ENCODE results near the gene GALC. TPM values are rescaled to one million over a fixed set of nuclear protein-coding genes. Genes with fewer than 3 reads are reported as not detected.

GALC gene
- total RNA-seq, 1 experiment from 2014 or later: 1.0 TPM

DNA sequence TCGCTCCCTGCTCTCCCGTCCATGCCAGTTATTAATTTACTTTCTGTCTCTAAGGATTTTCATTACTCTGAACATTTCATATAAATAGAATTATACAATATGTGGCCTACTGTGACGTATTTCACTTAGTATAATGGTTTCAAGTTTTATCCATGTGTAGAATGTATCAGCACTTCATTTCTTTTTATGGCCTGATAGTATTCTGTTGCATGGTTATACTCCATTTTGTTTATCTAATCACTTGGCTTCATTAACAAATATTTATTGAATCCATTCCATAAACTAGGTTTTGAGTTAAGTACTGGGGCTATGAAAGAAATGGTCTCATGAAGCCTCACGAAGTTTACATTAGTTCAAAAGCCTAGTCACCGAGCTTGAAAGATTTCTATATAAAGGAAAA lies 19.5 kb upstream of the GALC start:
- intact Hi-C loops (cut with micrococcal nuclease): loop anchor here (5.0 to 10.0 kb wide), 2 partner anchors 370 to 542 kb away; partner anchors contain the start of gene PTPN21
- no peaks in the 10 kb centered on the region for H3K4me1 Mint-ChIP-seq (ENCODE audit: insufficient read depth, unreplicated experiment)
- CTCF ChIA-PET: interaction anchor here (0.6 to 5.0 kb wide), 13 partner anchors 12 to 1058 kb away, joined by 3 to 51 read pairs (median 3); no protein-coding TSS in a partner anchor
- no peaks in the 10 kb centered on the region for H3K36me3 Mint-ChIP-seq (ENCODE audit: insufficient read depth, unreplicated experiment)
- TF ChIP-seq, protein P1, sequence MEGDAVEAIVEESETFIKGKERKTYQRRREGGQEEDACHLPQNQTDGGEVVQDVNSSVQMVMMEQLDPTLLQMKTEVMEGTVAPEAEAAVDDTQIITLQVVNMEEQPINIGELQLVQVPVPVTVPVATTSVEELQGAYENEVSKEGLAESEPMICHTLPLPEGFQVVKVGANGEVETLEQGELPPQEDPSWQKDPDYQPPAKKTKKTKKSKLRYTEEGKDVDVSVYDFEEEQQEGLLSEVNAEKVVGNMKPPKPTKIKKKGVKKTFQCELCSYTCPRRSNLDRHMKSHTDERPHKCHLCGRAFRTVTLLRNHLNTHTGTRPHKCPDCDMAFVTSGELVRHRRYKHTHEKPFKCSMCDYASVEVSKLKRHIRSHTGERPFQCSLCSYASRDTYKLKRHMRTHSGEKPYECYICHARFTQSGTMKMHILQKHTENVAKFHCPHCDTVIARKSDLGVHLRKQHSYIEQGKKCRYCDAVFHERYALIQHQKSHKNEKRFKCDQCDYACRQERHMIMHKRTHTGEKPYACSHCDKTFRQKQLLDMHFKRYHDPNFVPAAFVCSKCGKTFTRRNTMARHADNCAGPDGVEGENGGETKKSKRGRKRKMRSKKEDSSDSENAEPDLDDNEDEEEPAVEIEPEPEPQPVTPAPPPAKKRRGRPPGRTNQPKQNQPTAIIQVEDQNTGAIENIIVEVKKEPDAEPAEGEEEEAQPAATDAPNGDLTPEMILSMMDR (IDR thresholded peaks at IDR 0.05; ENCODE audit: unreplicated experiment): no peak
- no peak overlapping the region for H3K27ac Mint-ChIP-seq (ENCODE audit: low read depth, unreplicated experiment)
- no peak for DNase-seq (ENCODE audit: unreplicated experiment)
- no peak overlapping the region for H3K4me3 Mint-ChIP-seq (ENCODE audit: unreplicated experiment)
- peaks cover 58% of the 10 kb centered on the region for H3K27me3 Mint-ChIP-seq (ENCODE audit: insufficient read depth, unreplicated experiment)
- H3K9me3 Mint-ChIP-seq (ENCODE audit: unreplicated experiment): no peaks in the 10 kb centered on the region
- BruUV-seq (replicated peaks): no TSS peak
- POLR2A ChIA-PET: no interaction called here

DNA sequence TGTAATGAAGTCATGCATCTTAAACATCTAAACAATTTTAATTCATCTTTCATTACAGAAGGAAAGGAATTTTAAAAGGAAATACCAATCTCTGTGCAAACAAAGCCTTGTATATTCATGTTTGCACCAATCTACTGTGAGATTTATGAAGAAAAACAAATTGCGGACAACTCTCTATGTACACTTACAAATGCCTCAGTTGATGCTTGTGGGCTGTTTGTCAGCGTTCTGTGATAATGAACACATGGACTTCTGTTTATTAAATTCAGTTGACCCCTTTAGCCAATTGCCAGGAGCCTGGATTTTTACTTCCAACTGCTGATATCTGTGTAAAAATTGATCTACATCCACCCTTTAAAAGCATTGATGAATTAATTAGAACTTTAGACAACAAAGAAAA lies 17.3 kb upstream of the GALC start:
- Mint-ChIP-seq H3K4me1 (ENCODE audit: insufficient read depth, unreplicated experiment) (no peaks in the 10 kb centered on the region), H3K36me3 (ENCODE audit: insufficient read depth, unreplicated experiment) (no peaks in the 10 kb centered on the region), H3K27me3 (ENCODE audit: insufficient read depth, unreplicated experiment) (peaks cover 57% of the 10 kb centered on the region), H3K4me3 (ENCODE audit: unreplicated experiment) (no peak overlapping the region), H3K27ac (ENCODE audit: low read depth, unreplicated experiment) (no peak overlapping the region), H3K9me3 (ENCODE audit: unreplicated experiment) (no peaks in the 10 kb centered on the region)
- TF ChIP-seq, protein P1 (IDR thresholded peaks at IDR 0.05; ENCODE audit: unreplicated experiment): no peak
- no peak for DNase-seq (ENCODE audit: unreplicated experiment)
- ChIA-PET POLR2A (no interaction called here), CTCF (no interaction called here)
- BruUV-seq (replicated peaks): no TSS peak
- intact Hi-C loops (cut with micrococcal nuclease): loop anchor here (5.0 to 10.0 kb wide), 2 partner anchors 372 to 544 kb away; partner anchors contain the start of gene PTPN21

DNA sequence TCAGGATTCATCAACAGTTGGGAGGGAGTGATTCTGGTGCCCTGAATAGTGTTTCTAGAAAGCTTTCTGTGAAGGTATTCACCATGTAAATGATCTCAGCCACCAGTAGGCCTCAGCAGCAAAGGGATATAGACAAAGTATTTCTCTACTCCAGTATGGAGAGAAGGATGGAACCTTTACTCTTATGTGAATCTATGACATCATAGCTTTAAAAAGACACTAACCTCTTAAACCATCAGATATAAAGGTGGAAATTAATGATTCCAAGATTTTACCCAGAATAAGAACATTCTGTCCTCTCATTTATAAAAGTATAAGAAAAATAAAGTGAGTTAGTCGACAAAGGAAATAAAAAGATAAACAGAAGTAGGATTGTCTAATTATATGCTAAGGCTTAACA lies 16.5 kb upstream of the GALC start:
- BruUV-seq (replicated peaks): no TSS peak
- peaks cover 63% of the 10 kb centered on the region for H3K27me3 Mint-ChIP-seq (ENCODE audit: insufficient read depth, unreplicated experiment)
- intact Hi-C loops (cut with micrococcal nuclease): no loop called here
- ChIA-PET POLR2A (no interaction called here), CTCF (interaction anchor here (1.3 kb wide), 1 partner anchor 160 kb away, joined by 4 read pairs; no protein-coding TSS in a partner anchor)
- H3K36me3 Mint-ChIP-seq (ENCODE audit: insufficient read depth, unreplicated experiment): no peaks in the 10 kb centered on the region
- H3K4me1 Mint-ChIP-seq (ENCODE audit: insufficient read depth, unreplicated experiment): no peaks in the 10 kb centered on the region
- no peak overlapping the region for H3K27ac Mint-ChIP-seq (ENCODE audit: low read depth, unreplicated experiment)
- TF ChIP-seq, protein P1 (IDR thresholded peaks at IDR 0.05; ENCODE audit: unreplicated experiment): no peak
- H3K4me3 Mint-ChIP-seq (ENCODE audit: unreplicated experiment): no peak overlapping the region
- no peaks in the 10 kb centered on the region for H3K9me3 Mint-ChIP-seq (ENCODE audit: unreplicated experiment)
- no peak for DNase-seq (ENCODE audit: unreplicated experiment)

DNA sequence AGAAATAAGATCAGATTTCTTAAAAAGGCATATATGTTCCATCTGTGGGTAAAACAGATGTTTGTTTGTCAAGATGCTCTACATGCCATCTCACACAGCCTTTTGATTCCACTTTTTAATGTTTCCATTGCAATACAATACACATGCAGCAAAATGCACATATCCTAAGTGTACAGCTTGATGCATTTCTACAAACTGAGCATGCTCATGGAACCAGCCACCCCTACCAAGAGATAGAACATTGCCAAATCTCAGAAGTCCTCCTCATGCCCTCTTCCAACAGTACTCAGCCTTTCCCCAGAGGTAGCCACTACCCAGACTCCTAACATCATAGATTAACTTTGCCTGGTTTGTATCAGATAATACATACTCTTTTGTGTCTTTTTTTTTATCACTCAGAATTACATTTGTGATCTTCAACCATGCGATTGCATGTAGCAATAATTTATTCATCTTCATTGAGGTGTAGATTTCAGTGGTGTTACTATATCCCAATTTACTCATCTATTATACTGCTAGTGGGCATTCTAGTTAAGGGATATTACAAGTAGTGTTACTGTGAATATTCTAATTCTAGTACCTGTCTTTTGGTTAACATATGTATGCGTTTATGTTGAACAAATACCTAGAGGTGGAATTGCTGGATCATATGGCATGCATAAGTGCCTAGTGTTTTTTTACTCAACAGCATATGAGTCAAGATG lies 15.2 kb upstream of the GALC start:
- intact Hi-C loops (cut with micrococcal nuclease): no loop called here
- DNase-seq (ENCODE audit: unreplicated experiment): no peak
- TF ChIP-seq, protein P1 (IDR thresholded peaks at IDR 0.05; ENCODE audit: unreplicated experiment): no peak
- H3K27me3 Mint-ChIP-seq (ENCODE audit: insufficient read depth, unreplicated experiment): peaks cover 62% of the 10 kb centered on the region
- CTCF ChIA-PET: interaction anchor here (0.7 to 1.3 kb wide), 2 partner anchors 161 to 431 kb away, joined by 3 to 4 read pairs; no protein-coding TSS in a partner anchor
- POLR2A ChIA-PET: interaction anchor here (1.2 kb wide), 1 partner anchor 12 kb away, joined by 3 read pairs; no protein-coding TSS in a partner anchor
- BruUV-seq (replicated peaks): no TSS peak
- no peaks in the 10 kb centered on the region for H3K9me3 Mint-ChIP-seq (ENCODE audit: unreplicated experiment)
- no peak overlapping the region for H3K27ac Mint-ChIP-seq (ENCODE audit: low read depth, unreplicated experiment)
- no peak overlapping the region for H3K4me3 Mint-ChIP-seq (ENCODE audit: unreplicated experiment)
- no peaks in the 10 kb centered on the region for H3K4me1 Mint-ChIP-seq (ENCODE audit: insufficient read depth, unreplicated experiment)
- H3K36me3 Mint-ChIP-seq (ENCODE audit: insufficient read depth, unreplicated experiment): no peaks in the 10 kb centered on the region
